SK-N-SH (cell line): Measurements from ENCODE around the gene LHPP. TPM values are rescaled to one million over a fixed set of nuclear protein-coding genes. Genes with fewer than 3 reads are reported as not detected.

Source experiments
- CTCF ChIA-PET: fragments of 300-600, 350-600 bp; formaldehyde crosslinking; extraction: SDS; loops from one replicate; lab custom pipeline; 2021; lab: Yijun Ruan, JAX
- POLR2A ChIA-PET: fragments of 350-600 bp; sonication (Branson Sonifier 250); formaldehyde crosslinking; extraction: SDS; loops from one replicate; lab custom pipeline; 2020; ENCODE audit warnings: antibody characterized with exemption, inconsistent platforms; lab: Yijun Ruan, JAX
- DNase-seq: peaks from one replicate; pipeline ENCODE4 v3.0.0; 2012
- H2AFZ ChIP-seq: fragments of 200-600 bp; sonication (generic); 2 replicates; pipeline ENCODE4 v1.8.1; 2016; ENCODE audit warnings: antibody characterized with exemption, mild to moderate bottlenecking, low read depth
- H3F3A ChIP-seq: fragments of 200-600 bp; sonication (generic); replicated peaks from 2 replicates; pipeline ENCODE3; 2016; ENCODE audit warnings: antibody characterized with exemption, mild to moderate bottlenecking; ENCODE audit not compliant: insufficient read depth
- H3K27ac ChIP-seq, 2 experiments: fragments of 200-500 bp in 1 of 2; fragments of 200-600 bp in 1 of 2; sonication (Bioruptor generic) in 1 of 2; sonication (generic), shearing (Covaris generic) in 1 of 2; 2 replicates each; pipeline versions ENCODE4 v1.5.1 to v1.6.1; 2014 to 2016; ENCODE audit warnings: low read depth in 2 of 2, inconsistent platforms in 1 of 2, low read length in 1 of 2, mild to moderate bottlenecking in 1 of 2, mixed read lengths in 1 of 2
- H3K27me3 ChIP-seq: fragments of 200-600 bp; sonication (generic), shearing (Covaris generic); 2 replicates; pipeline ENCODE4 v1.6.1; 2016; ENCODE audit warnings: mixed run types; ENCODE audit not compliant: insufficient read depth
- H3K36me3 ChIP-seq, 2 experiments: fragments of 200-500 bp in 1 of 2; fragments of 200-600 bp in 1 of 2; sonication (Bioruptor generic) in 1 of 2; sonication (generic) in 1 of 2; replicated peaks in 1 of 2; 2 replicates each; pipeline versions ENCODE3 to v1.5.1; 2014 to 2016; ENCODE audit warnings: low read length in 1 of 2, mild to moderate bottlenecking in 1 of 2; ENCODE audit not compliant: insufficient read depth in 2 of 2, control insufficient read depth in 1 of 2
- H3K4me1 ChIP-seq, 2 experiments: fragments of 200-500 bp in 1 of 2; fragments of 200-600 bp in 1 of 2; sonication (Bioruptor generic) in 1 of 2; sonication (generic), shearing (Covaris generic) in 1 of 2; 2 replicates each; pipeline versions ENCODE4 v1.5.1 to v1.6.1; 2014 to 2016; ENCODE audit warnings: low read depth in 1 of 2, low read length in 1 of 2, mixed run types in 1 of 2; ENCODE audit not compliant: insufficient read depth in 2 of 2, control insufficient read depth in 1 of 2
- H3K4me2 ChIP-seq: fragments of 200-600 bp; sonication (generic), shearing (Covaris generic); 2 replicates; pipeline ENCODE4 v1.6.1; 2017; ENCODE audit warnings: mixed run types
- H3K4me3 ChIP-seq, 2 experiments: fragments of 200-500 bp in 1 of 2; fragments of 200-600 bp in 1 of 2; sonication (Bioruptor generic) in 1 of 2; sonication (generic), shearing (Covaris generic) in 1 of 2; 2 replicates each; pipeline versions ENCODE4 v1.5.1 to v1.8.1; 2014 to 2016; ENCODE audit warnings: low read depth in 2 of 2, inconsistent platforms in 1 of 2, low read length in 1 of 2, mild to moderate bottlenecking in 1 of 2, mixed read lengths in 1 of 2, moderate library complexity in 1 of 2
- H3K79me2 ChIP-seq: fragments of 200-600 bp; sonication (generic); 2 replicates; pipeline ENCODE4 v1.8.1; 2017; ENCODE audit warnings: mild to moderate bottlenecking; ENCODE audit not compliant: insufficient read depth
- H3K9ac ChIP-seq: fragments of 200-600 bp; sonication (generic); 2 replicates; pipeline ENCODE4 v1.6.1; 2017; ENCODE audit warnings: mixed run types
- H3K9me2 ChIP-seq: fragments of 200-600 bp; sonication (generic); 2 replicates; pipeline ENCODE4 v1.6.1; 2017; ENCODE audit warnings: mixed run types
- H3K9me3 ChIP-seq: fragments of 200-600 bp; sonication (generic); 2 replicates; pipeline ENCODE4 v1.6.1; 2017; ENCODE audit warnings: mixed run types, mild to moderate bottlenecking, moderate library complexity
- H4K20me1 ChIP-seq: fragments of 200-600 bp; sonication (generic); 2 replicates; pipeline ENCODE4 v1.6.1; 2017; ENCODE audit warnings: mild to moderate bottlenecking, mixed run types; ENCODE audit not compliant: insufficient read depth
- FOSL2 ChIP-seq: IDR thresholded peaks from 2 replicates; pipeline ENCODE4 v1.4.0; 2012; ENCODE audit warnings: low read depth, mild to moderate bottlenecking, moderate library complexity, borderline replicate concordance
- FOXM1 ChIP-seq: IDR thresholded peaks from 2 replicates; pipeline ENCODE4 v1.4.0; 2012; ENCODE audit warnings: low read depth, mild to moderate bottlenecking
- GATA2 ChIP-seq: sonication (generic); formaldehyde crosslinking; IDR thresholded peaks from 2 replicates; pipeline ENCODE4 v1.5.0; 2020; ENCODE audit warnings: mild to moderate bottlenecking, missing genetic modification reagents
- IRF3 ChIP-seq: fragments of 150-350 bp; IDR thresholded peaks from 2 replicates; pipeline ENCODE4 v1.6.1; 2016; ENCODE audit warnings: mild to moderate bottlenecking, low read depth, low read length
- JUND ChIP-seq: IDR thresholded peaks from 2 replicates; pipeline ENCODE4 v1.4.0; 2012
- MAX ChIP-seq: IDR thresholded peaks from 2 replicates; pipeline ENCODE4 v1.4.0; 2012; ENCODE audit warnings: low read depth
- MXI1 ChIP-seq: IDR thresholded peaks from 2 replicates; pipeline ENCODE4 v1.6.1; 2012; ENCODE audit warnings: mild to moderate bottlenecking, low read depth, low read length, improper control_type of control experiment
- NRF1 ChIP-seq: IDR thresholded peaks from 2 replicates; pipeline ENCODE4 v1.6.1; 2012; ENCODE audit warnings: low read depth, mild to moderate bottlenecking, low read length
- POLR2AphosphoS5 ChIP-seq: IDR thresholded peaks from 2 replicates; pipeline ENCODE4 v1.6.1; 2012; ENCODE audit warnings: low read depth, low read length
- RAD21 ChIP-seq: IDR thresholded peaks from 2 replicates; pipeline ENCODE4 v1.6.1; 2012; ENCODE audit warnings: mild to moderate bottlenecking, low read length
- RFX5 ChIP-seq: IDR thresholded peaks from 2 replicates; pipeline ENCODE4 v1.6.1; 2012; ENCODE audit warnings: mild to moderate bottlenecking, improper control_type of control experiment, low read length
- SIN3A ChIP-seq: IDR thresholded peaks from 2 replicates; pipeline ENCODE4 v1.6.1; 2012; ENCODE audit warnings: low read depth, mild to moderate bottlenecking, low read length, moderate library complexity, borderline replicate concordance
- SMC3 ChIP-seq: IDR thresholded peaks from 2 replicates; pipeline ENCODE4 v1.6.1; 2012; ENCODE audit warnings: low read depth, low read length, improper control_type of control experiment
- TCF12 ChIP-seq: IDR thresholded peaks from 2 replicates; pipeline ENCODE4 v1.4.0; 2012
- TEAD4 ChIP-seq: IDR thresholded peaks from 2 replicates; pipeline ENCODE4 v1.4.0; 2012; ENCODE audit warnings: mild to moderate bottlenecking, borderline replicate concordance; ENCODE audit not compliant: insufficient read depth
- USF1 ChIP-seq: IDR thresholded peaks from 2 replicates; pipeline ENCODE4 v1.4.0; 2012; ENCODE audit warnings: low read depth, borderline replicate concordance
- USF2 ChIP-seq: fragments of 150-350 bp; IDR thresholded peaks from 2 replicates; pipeline ENCODE4 v1.6.1; 2017; ENCODE audit warnings: antibody characterized with exemption, low read length, low read depth, borderline replicate concordance
- YY1 ChIP-seq: IDR thresholded peaks from 2 replicates; pipeline ENCODE4 v1.4.0; 2012; ENCODE audit warnings: low read depth, mild to moderate bottlenecking
- WGBS: methylation state at CpG from one replicate; pipeline ENCODE4 v1.1.6; 2017; ENCODE audit warnings: low lambda C conversion rate; 5-methylcytosine and 5-hydroxymethylcytosine counted together
- polyA plus RNA-seq, 3 experiments: library from polyadenylated mRNA; depleted of rRNA; stranded (reverse); fragments of >200 nt; gene quantifications; 2 replicates each; pipeline ENCODE4 v1.2.3, GENCODE V29; 2012
- TF ChIP-seq, protein P1 (sequence below): IDR thresholded peaks from 2 replicates; pipeline ENCODE4 v1.6.1; 2012; ENCODE audit warnings: mild to moderate bottlenecking, low read depth, low read length, moderate library complexity

Gene LHPP
- polyA plus RNA-seq, 1 of the 3 experiments (the other 2 are of a cell fraction) = 29.8 TPM

GRCh38 chr10:124428207-124428777 lies 33.3 kb upstream of the LHPP start:
- TF ChIP-seq IRF3 = no peak
- TF ChIP-seq FOXM1 = no peak
- TF ChIP-seq RFX5 = no peak
- TF ChIP-seq JUND = no peak
- no peaks in the 10 kb centered on the region for H3K79me2 ChIP-seq
- H3K27ac ChIP-seq = no peak overlapping the region
- ChIA-PET POLR2A (no interaction called here), CTCF (interaction anchor here (1.4 to 1.5 kb wide), 2 partner anchors 9 to 25 kb away, joined by 4 to 5 read pairs; partner anchors contain the start of gene OAT)
- no peaks in the 10 kb centered on the region for H3K36me3 ChIP-seq
- H3F3A ChIP-seq = no peaks in the 10 kb centered on the region
- H3K4me3 ChIP-seq = no peak overlapping the region
- H3K27me3 ChIP-seq = peaks cover 25% of the 10 kb centered on the region; the same call in 1 of the 2 replicates
- WGBS = 42% methylated on average over 3 of the region's 3 CpGs
- no peaks in the 10 kb centered on the region for H3K4me1 ChIP-seq
- DNase-seq = no peak
- no peak overlapping the region for H3K4me2 ChIP-seq
- no peak overlapping the region for H2AFZ ChIP-seq
- H3K9ac ChIP-seq = no peak overlapping the region
- H3K9me3 ChIP-seq = no peaks in the 10 kb centered on the region
- no peaks in the 10 kb centered on the region for H3K9me2 ChIP-seq
- no peaks in the 10 kb centered on the region for H4K20me1 ChIP-seq

- no peak for DNase-seq
- no peaks in the 10 kb centered on the region for H3K79me2 ChIP-seq
- CTCF ChIA-PET = interaction anchor here (0.7 kb wide), 1 partner anchor 1113 kb away, joined by 3 read pairs; no protein-coding TSS in a partner anchor
- no peak overlapping the region for H3K27ac ChIP-seq
- H2AFZ ChIP-seq = no peak overlapping the region
- no peak overlapping the region for H3K4me3 ChIP-seq
- H3K36me3 ChIP-seq = no peaks in the 10 kb centered on the region
- H3F3A ChIP-seq = no peaks in the 10 kb centered on the region
- H3K4me1 ChIP-seq = no peaks in the 10 kb centered on the region
- no peaks in the 10 kb centered on the region for H3K9me3 ChIP-seq
- H3K4me2 ChIP-seq = no peak overlapping the region
- no peak for TF ChIP-seq IRF3
- TF ChIP-seq GATA2 (CRISPR knock-in tag) = no peak
- no peak for TF ChIP-seq SMC3
- no peak for TF ChIP-seq NRF1
- TF ChIP-seq FOSL2 = no peak
- no peak for TF ChIP-seq MXI1
- no peak for TF ChIP-seq TEAD4
- no peak for TF ChIP-seq USF1
- no peak for TF ChIP-seq TCF12
- TF ChIP-seq USF2 = no peak
- TF ChIP-seq POLR2AphosphoS5 = no peak
- no peak for TF ChIP-seq SIN3A
- no peak for TF ChIP-seq MAX
- TF ChIP-seq RAD21 = no peak
- TF ChIP-seq RFX5 = no peak
- TF ChIP-seq JUND = no peak
- no peak for TF ChIP-seq YY1
- TF ChIP-seq, protein P1, sequence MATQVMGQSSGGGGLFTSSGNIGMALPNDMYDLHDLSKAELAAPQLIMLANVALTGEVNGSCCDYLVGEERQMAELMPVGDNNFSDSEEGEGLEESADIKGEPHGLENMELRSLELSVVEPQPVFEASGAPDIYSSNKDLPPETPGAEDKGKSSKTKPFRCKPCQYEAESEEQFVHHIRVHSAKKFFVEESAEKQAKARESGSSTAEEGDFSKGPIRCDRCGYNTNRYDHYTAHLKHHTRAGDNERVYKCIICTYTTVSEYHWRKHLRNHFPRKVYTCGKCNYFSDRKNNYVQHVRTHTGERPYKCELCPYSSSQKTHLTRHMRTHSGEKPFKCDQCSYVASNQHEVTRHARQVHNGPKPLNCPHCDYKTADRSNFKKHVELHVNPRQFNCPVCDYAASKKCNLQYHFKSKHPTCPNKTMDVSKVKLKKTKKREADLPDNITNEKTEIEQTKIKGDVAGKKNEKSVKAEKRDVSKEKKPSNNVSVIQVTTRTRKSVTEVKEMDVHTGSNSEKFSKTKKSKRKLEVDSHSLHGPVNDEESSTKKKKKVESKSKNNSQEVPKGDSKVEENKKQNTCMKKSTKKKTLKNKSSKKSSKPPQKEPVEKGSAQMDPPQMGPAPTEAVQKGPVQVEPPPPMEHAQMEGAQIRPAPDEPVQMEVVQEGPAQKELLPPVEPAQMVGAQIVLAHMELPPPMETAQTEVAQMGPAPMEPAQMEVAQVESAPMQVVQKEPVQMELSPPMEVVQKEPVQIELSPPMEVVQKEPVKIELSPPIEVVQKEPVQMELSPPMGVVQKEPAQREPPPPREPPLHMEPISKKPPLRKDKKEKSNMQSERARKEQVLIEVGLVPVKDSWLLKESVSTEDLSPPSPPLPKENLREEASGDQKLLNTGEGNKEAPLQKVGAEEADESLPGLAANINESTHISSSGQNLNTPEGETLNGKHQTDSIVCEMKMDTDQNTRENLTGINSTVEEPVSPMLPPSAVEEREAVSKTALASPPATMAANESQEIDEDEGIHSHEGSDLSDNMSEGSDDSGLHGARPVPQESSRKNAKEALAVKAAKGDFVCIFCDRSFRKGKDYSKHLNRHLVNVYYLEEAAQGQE = no peak
- TF ChIP-seq, all 33 proteins: peak for 0
- POLR2A ChIA-PET = no interaction called here
- peaks cover 25% of the 10 kb centered on the region; the same call in 1 of the 2 replicates for H3K27me3 ChIP-seq
- no peak overlapping the region for H3K9ac ChIP-seq
- 49% methylated on average over 5 of the region's 5 CpGs for WGBS
- H3K9me2 ChIP-seq = no peaks in the 10 kb centered on the region
- H4K20me1 ChIP-seq = no peaks in the 10 kb centered on the region
These were observed 32.0 kb upstream of the LHPP start for GRCh38 chr10:124429576-124429975.
